HG02571 (cell line): Measurements from ENCODE around the gene DNAJC6.

ENCODE experiments used
- ATAC-seq: cut with Tn5 transposase; IDR thresholded peaks from one replicate; pipeline ENCODE4 v1.9.1; 2021; ENCODE audit warnings: mild to moderate bottlenecking, moderate library complexity; ENCODE audit not compliant: unreplicated experiment

DNAJC6 gene

DNA sequence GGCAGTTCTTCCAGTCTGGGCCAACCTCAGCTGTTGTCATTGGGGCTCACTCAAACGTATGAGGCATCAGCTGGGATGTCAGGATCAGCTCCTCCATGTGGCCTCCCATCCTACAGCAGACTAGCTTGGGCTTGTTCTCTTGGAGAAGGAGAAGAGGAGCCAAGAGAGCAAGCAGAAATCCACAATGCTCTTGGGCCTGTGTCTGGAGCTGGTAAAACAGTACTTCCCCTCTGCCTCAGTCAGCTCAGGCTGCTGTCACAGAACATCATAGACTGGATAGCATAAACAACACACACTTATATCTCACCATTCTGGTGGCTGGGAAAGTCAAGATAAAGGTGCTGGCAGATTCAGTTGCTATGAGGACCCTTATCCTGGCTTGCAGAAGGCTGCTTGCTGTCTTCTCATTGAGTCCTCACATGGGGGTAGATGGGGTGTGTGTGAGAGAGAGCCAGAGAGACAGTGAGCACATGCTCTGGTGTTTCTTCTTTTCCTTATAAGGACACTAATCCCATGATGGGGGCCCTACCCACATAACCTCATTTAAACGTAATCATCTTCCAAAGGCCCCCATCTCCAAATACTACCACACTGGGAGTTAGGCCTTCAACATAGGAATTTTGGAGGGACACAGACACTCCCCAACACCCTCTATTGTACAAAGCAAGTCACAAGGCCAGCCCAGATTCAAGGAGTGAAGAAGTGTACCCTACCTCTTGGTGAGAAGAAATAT is 16.3 kb upstream of the DNAJC6 start:
- no peak for ATAC-seq

DNA sequence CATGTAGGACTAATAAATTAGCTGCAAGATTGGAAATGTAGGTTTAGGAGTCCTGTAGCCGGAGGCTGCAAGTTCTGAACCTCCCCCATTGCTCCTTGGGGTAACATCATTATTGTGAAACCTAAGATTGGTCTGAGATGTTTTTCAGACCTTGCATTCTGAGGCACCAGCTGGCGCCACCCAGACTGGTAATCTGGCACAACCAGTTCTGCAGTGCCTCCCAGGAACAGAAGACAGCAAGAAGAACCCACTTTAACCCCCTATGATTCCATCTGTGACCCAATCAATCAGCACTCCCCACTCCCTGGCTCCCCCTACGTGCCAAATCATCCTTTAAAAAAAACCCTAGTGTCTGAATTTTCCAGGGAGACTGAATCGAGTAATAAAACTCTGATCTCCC is 11.6 kb upstream of the DNAJC6 start:
- ATAC-seq, result no peak

DNA sequence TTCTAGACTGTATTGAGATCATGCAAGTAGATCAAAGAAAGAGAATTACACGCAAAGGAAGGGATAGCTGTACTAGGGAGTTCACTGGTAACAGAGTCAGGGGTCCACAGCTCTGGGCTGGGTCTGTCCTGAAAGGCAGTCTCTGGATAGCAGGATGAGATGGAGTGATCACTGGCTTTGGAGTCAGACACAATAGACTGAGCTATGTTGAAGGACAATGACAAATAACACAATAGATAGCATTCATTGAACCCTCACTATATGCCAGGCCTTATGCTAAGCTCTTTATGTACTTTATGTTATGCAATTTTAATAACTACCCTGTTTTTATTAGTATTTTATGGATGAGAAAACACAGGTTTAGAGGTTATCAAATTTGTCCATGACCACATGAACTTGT is 10.0 kb upstream of the DNAJC6 start:
- ATAC-seq, result no peak

DNA sequence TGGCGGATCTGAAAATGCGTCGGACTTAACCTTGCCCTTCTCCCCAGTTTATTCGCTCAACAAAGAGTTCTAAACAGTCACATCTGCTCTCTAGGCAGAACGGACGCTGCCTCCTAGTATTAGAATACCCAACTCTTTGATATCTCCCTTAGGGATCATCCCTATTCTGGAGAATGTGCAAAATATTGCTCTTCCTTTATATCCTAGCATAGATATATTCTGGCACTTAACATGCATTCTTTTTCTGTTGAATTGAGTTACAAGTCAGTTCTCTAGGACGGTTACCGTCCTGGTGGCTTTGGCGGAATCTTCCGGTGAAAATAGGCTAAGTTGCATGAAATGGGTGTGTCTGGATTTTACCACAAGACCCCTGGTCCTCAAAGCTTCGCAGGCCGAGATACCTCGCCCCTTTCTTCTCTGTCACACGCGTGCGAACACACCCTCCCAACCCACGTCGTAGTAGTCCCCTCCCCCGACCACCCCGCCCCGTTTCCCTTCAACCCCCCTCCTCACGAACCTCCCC is 501 bp upstream of the DNAJC6 start:
- ATAC-seq, result no peak

DNA sequence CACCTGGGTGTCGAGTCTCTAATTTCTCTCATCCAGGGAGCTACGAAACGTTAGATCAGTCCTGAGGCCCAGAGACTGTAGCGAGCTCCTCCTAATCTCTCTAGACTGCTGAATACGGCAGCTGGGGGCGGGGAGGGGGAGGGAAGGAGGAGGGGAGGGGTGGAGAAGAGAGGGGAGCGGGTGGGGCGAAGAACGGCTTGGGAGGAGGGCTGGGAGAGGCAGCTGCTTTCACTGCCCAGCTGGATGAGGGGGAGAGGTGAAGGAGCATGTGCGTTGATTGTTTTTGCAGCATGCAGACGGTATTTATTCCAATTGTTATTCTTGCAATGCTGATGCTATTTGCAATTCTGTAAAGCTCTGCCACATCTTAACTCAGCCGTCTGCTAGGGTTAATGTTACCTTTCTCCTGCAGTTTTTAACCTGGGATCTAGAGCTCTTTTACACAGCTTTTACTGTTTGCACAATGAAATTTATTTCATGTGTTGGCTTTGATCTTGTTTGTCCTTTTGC is 790 bp downstream of the DNAJC6 start:
- ATAC-seq, result no peak

DNA sequence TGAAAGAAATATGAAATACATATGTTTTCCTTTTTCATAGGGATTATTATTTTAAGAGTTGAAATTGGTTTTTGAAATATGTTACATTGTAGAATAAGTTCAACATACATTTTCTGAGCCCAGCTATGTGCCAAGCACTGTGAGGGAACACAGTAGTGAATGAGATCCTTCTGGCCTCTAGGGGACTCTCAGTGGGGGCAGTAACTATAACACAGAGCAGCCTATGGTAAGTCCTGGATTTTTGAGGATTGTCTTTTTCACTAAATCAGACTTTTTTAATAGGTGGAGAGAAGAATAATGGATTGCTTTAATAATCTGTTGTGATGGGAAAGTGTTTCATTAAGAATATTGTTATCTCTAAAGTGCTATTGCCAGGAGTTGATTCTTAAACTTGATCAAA is 2.4 kb downstream of the DNAJC6 start:
- ATAC-seq, result no peak

DNA sequence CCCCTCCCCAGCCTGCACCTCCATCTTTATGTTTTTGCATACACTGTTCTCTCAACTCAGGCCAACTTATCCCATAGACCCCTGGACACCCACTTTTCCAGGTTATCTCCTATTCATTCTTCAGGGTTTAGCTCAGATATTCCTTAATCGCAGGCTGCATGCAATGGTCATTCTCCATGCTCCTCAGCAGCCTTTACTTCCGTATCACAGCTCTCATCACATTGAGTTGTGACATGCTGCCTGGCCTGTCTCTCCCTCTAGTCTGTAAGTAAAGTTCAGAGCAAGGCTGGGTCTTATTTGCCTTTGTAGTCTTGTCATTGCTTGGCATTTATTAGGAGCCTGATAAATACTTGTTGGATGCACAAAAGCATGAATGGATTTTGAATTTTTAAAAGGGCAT is 6.9 kb downstream of the DNAJC6 start:
- ATAC-seq, result no peak

DNA sequence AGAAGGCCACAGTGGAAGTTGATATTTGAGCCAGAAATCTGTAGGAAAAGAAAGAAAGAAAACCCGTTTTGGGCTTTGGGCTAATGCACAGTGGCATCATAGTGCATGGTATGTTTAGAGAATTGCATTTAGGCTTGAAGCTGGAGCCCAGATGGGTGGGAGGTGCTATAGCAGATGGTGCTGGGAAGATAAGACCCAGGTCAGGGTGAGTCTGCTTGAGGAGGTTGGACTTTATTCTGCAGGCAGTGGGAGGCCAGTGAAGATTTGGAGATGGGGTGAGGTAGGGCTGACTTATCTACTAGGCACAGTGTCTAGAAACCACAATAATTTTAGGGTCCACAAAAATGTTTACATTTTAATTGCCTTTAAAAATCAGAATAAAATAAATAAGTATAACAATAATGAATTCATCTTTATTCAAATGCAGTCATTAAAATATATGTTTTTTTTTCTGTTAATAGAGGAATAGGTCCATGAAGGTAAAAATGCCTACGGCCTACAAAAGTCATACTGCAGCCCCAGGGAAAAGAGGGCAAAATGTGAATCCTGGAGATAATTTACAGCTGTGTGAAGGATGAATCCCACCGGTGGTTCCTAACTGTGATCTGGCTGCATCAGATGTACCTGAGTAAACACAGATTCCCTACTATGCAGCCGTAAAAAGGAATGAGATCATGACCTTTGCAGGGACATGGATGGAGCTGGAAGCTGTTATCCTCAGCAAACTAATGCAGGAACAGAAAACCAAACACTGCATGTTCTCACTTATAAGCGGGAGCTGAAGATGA is 8.7 kb downstream of the DNAJC6 start:
- ATAC-seq, result no peak

DNA sequence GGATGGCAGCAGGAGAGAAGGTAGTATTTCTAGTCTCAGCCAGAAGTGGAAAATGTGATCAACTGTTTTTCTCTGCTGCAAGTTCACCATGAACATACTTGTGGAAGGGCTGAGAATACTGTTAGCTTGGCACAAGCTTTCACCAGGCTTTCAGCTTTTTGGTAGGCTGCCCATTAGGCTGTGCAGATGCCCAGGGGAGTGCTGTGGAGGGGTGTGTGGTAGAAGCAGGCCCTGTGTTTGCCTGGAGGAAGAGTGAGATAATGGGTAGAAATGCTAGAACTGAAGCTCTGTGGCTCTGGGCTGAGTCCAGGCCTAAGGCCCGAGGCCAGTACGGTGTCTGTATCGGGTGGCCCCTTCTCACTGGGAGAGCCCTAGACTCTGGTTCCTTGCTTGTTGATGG is 9.8 kb downstream of the DNAJC6 start:
- no peak for ATAC-seq

DNA sequence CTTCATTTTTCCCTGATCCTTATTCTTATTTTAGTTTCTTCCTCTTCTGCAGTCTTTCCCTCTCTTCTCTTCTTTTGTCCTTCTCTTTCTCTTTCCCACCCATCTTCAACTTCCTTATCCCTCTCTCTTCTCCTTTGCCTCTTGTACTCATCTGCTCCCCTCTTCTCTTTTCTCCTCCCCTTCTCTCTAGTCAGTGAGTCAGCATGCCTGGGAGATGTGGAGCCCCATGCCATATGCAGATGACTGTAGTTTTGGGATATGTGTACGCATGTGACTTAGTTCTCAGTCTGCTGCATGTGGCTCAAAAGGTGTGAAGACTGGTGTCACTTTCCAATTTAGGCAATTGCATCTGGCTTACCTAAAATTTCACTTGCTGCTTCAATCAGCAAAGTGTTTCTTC is 10.4 kb downstream of the DNAJC6 start:
- ATAC-seq, result no peak

DNA sequence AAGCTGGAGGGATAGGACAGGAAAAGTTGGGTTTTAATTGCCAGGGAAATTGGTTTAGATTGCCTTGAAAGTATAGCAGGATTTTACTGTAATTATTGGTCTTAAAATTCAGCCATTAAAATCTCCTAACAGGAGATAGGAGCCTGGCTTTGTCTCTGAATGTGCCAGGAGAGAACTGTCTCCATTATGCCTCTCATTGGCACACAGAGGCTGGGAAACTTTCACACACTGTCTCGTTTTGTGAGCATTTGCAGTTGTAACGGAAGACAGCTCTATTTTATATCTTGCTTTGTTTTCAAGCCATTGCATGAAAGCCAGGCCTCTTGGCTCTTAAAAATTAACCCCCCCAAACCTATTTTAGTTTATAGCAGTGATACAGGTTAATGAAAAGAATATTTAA is 12.5 kb downstream of the DNAJC6 start:
- no peak for ATAC-seq

DNA sequence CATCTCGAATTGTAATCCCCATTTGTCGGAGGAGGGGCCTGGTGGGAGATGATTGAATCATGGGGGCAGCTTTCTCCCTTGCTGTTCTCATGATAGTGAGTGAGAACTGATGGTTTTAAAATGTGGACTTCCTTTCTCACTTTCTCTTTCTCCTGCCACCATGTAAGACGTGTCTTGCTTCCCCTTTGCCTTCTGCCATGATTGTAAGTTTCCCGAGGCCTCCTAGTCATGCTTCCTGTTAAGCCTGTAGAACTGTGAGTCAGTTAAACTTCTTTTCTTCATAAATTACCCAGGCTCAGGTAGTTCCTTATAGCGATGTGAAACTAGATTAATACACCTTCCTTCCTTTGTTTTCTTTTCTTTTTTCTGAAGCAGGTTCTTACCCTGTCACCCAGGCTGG is 13.9 kb downstream of the DNAJC6 start:
- ATAC-seq, result no peak

DNA sequence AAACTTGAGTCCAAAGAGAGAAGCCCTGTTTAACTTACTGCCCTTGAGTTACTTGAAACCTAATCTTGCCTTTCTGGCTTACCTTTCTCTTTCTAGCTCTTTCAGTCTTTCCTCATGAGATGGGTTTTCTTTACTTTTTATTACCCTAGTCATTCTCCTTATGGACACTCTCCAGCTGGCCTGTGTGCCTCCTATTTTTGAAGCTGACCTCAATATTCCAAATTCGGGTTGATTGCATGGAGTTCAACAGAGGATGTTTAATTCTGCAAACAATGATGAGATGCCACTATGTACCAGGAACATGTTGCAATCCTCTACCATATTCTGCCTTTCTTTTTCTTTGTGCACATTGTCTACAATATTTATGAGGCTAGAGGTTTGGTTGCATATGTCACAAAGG is 20.7 kb downstream of the DNAJC6 start:
- no peak for ATAC-seq

DNA sequence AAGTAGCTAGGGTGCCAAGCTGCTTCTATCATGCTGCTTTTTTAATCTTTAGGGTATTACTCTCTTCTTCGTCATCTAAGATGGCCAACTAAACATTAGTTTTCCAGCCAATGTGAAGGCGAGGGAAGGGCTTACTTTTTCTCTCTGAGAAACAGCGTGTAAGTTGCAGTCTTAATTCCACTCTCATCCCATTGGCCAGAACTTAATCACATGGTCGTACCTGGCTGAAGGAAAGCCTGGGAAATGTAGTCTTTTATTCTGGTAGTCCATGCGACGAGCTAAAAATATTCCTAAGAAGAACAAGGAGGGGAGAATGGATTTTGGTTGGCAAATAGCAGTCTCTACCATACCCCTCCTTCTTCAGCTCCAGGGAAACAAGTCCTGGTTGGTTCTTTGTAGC is 21.5 kb downstream of the DNAJC6 start:
- ATAC-seq, result no peak

DNA sequence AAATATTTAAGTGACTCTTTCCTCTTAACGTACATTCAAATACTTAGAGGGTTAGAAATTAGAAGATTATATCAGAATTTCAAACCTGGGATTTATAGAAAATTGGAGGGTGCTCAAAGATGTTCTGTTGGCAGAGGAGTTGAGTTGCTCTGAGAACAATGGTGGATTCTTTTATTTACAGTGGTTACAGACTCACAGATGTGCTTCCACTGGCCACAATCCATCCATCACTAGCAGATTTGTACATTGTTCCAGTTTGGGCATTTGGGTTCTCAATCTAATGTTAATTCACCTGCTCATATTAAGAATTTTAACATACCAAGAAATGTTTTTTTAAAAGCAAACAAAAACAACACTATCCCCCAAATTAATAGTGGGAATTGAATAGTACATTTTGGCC is 23.5 kb downstream of the DNAJC6 start:
- no peak for ATAC-seq

DNA sequence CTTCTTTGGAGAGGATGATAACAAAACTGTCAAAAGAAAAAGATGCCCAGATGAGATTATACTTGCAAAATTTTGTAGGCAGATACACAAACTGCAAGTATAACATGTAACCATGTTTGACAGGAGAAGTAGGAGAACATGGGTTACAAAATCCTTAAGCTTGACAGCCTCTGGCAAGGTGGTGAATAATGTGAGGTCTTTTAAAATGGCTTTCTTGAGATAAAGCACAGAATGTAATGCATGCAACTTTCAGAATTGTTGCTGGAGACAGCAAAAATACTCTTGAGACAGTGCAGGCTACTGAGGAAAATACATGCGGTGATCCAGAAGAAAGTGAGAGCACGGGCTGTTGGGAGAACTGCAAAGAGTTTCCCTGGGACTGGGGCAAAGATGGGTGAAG is 24.7 kb downstream of the DNAJC6 start:
- no peak for ATAC-seq

DNA sequence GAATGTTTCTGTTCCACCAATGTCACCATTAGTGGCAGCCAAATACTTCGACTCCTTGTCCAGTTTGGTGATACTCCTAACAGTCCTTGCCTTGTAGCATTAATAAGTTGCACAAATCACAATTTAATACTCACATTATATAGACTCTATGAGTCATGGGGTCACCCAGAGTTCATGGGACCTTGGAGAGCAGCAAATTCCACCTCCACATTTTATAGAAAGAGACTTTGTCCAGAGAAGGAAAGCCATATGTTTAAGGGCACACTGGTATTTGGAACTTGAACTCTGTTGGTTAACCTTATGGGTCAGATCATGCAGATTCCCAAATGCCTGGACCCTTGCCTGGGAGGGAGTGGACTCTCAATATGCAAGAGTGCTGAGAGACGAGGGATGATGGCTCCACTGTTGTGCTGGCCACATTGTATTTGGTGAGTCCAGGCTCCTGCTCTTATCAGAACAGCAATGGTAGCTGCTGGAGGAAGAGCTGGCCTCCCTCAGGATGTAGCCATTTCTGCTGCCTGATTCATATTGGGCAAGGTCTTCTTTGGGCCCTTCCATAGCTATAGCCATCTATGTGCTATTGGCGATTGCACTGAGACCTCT is 30.6 kb downstream of the DNAJC6 start:
- no peak for ATAC-seq

DNA sequence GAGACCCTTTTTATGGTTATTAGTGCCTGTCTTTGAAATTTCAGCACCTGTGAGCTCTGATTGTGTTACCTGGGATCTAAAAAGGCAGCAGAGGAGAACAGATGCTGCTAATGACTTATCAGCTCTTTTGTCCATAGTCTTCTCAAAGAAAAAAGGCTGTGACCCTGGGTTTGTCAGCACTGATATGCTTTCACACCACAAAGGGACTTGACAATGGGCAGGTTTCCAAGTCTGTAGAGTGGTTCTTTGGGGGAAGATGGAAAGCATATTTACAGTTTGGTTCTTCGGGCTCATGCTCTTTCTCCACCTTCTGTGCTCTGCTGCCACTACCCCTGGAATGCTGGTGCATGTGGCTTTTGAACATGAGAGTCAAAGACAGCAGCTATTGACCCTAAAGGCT is 32.0 kb downstream of the DNAJC6 start:
- ATAC-seq, result no peak

DNA sequence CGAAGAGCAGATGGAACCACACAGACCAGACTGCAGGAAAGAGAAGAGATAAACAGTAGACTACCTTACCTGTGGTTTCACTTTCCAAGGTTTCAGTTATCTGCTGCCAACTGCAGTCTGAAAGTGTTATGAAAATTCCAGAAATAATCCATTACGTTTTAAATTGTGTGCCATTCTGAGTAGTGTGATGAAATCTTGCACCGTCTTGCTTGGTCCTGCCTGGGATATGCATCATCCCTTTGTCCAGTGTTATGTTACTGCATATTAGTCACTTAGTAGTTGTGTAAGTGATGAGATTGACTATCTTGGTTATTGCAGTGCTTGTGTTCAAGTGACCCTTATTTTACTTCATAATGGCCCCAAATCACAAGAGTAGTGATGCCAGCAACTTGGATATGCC is 33.9 kb downstream of the DNAJC6 start:
- ATAC-seq, result no peak

DNA sequence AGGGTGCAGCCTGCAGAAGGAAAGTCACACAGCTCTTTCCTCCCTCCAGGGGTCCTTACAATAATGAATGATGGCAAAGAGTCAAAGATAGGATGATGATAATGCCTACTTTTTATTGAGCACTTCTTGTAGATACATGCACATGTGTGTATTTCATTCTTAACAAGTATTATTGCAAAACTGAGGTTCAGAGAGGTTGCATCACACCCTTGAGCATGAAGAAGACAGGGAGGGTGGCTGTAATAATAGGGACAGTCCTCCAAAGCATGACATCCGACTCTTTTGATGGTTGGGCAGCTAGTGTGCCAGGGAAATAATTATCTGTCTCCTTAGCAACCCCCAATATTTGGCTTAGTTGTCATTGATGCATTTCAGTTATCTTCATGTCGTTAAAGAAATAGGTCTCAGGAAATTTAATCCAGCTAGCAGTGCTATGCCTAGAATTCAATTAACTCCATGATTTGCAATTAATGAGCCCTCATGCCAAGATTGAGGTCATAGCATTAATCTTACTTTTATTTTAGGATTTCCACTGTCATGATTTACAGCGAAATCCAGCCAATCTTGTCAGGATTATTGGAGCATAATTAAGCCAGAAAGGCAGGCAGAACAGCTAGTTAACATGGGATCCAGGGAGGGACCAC is 35.0 kb downstream of the DNAJC6 start:
- no peak for ATAC-seq

DNA sequence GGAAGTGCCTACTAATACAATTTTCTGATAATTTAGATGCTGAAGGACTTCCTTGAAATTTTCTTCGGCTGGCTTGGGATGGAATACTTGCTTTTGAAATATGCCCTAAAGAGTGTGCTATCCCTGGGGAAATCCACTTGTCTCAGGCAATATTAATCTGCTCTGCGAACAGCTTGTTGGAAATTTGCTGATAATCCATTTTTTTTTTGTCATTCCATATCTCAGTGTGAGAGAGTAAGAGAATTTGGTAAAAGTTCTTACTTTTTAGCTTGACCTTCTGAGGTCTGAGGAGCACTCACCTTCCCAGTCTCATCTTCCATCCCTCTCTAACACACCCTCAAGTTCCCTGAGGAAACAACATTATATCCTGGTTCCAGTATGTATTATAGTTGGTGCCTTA is 36.8 kb downstream of the DNAJC6 start:
- ATAC-seq, result no peak
